HFFc6 (cell line): ENCODE data around the gene ZNF639. TPM values are rescaled to one million over a fixed set of nuclear protein-coding genes. Genes with fewer than 3 reads are reported as not detected.

Experiments
- DNase-seq: peaks from one replicate; pipeline ENCODE4 v3.0.0-alpha.2; 2018
- H3K27ac Mint-ChIP-seq: 2 replicates; pipeline ENCODE4 v1.8.0; 2020; ENCODE audit warnings: mild to moderate bottlenecking, mixed read lengths
- H3K27me3 Mint-ChIP-seq: 2 replicates; pipeline ENCODE4 v1.8.0; 2021; ENCODE audit warnings: mild to moderate bottlenecking, moderate library complexity, mixed read lengths; ENCODE audit not compliant: insufficient read depth
- H3K36me3 Mint-ChIP-seq: 2 replicates; pipeline ENCODE4 v1.8.0; 2021; ENCODE audit warnings: low read depth, mixed read lengths
- H3K4me1 Mint-ChIP-seq: 2 replicates; pipeline ENCODE4 v1.8.0; 2020; ENCODE audit warnings: low read depth, mixed read lengths
- H3K4me3 Mint-ChIP-seq: 2 replicates; pipeline ENCODE4 v1.8.0; 2020; ENCODE audit warnings: mild to moderate bottlenecking, moderate library complexity, mixed read lengths
- H3K9me3 Mint-ChIP-seq: 2 replicates; pipeline ENCODE4 v1.8.0; 2020; ENCODE audit warnings: mild to moderate bottlenecking, mixed read lengths
- CTCF ChIP-seq: fragments of 200-600 bp; sonication (generic); IDR thresholded peaks from 2 replicates; pipeline ENCODE4 v1.5.0; 2021; ENCODE audit warnings: antibody characterized with exemption, mild to moderate bottlenecking
- total RNA-seq, 6 experiments: library from RNA; stranded (reverse); fragmentation: NEBNext Ultra II Directional; extraction: Animal tissue kit (Norgen Biotek cat#: 25700); gene quantifications; 2 replicates in 1 of 6; 3 replicates in 5 of 6; pipeline ENCODE4 v1.2.3, GENCODE V29; 2021

Gene ZNF639
- total RNA-seq, 6 experiments from 2014 or later = 24.9 to 32.8 (median 29.0) TPM

GRCh38 chr3:179355996-179356395 is 33.2 kb downstream of the ZNF639 start:
- H3K27ac Mint-ChIP-seq = no peak overlapping the region
- no peak for TF ChIP-seq CTCF
- DNase-seq = no peak
- peaks cover 1% of the 10 kb centered on the region; the same call in 1 of the 2 replicates for H3K27me3 Mint-ChIP-seq
- no peak overlapping the region for H3K4me3 Mint-ChIP-seq
- H3K36me3 Mint-ChIP-seq = peaks cover 53% of the 10 kb centered on the region
- no peaks in the 10 kb centered on the region for H3K9me3 Mint-ChIP-seq
- H3K4me1 Mint-ChIP-seq = peaks cover 13% of the 10 kb centered on the region; the same call in 1 of the 2 replicates

GRCh38 chr3:179363332-179363731 is 40.5 kb downstream of the ZNF639 start:
- no peak overlapping the region for H3K27ac Mint-ChIP-seq
- no peak for TF ChIP-seq CTCF
- H3K4me3 Mint-ChIP-seq = no peak overlapping the region
- no peaks in the 10 kb centered on the region for H3K9me3 Mint-ChIP-seq
- H3K4me1 Mint-ChIP-seq = no peaks in the 10 kb centered on the region
- no peaks in the 10 kb centered on the region for H3K27me3 Mint-ChIP-seq
- peaks cover 22% of the 10 kb centered on the region for H3K36me3 Mint-ChIP-seq
- DNase-seq = no peak

- Mint-ChIP-seq H3K4me1 (no peaks in the 10 kb centered on the region), H3K27ac (no peak overlapping the region), H3K36me3 (peaks cover 21% of the 10 kb centered on the region), H3K9me3 (no peaks in the 10 kb centered on the region), H3K27me3 (0 out of 2 replicates have a peak, but pooled peaks cover 2% of the 10 kb centered on the region), H3K4me3 (no peak overlapping the region)
- TF ChIP-seq CTCF = no peak
- no peak for DNase-seq
Measured at GRCh38 chr3:179369621-179370020, 46.8 kb downstream of the ZNF639 start.

- Mint-ChIP-seq H3K36me3 (peaks cover 24% of the 10 kb centered on the region), H3K4me3 (no peak overlapping the region), H3K4me1 (no peaks in the 10 kb centered on the region), H3K27me3 (0 out of 2 replicates have a peak, but pooled peaks cover 2% of the 10 kb centered on the region), H3K9me3 (no peaks in the 10 kb centered on the region), H3K27ac (no peak overlapping the region)
- no peak for DNase-seq
- peak; percentile 22 for TF ChIP-seq CTCF
Measured at GRCh38 chr3:179373938-179374337, 51.1 kb downstream of the ZNF639 start.

GRCh38 chr3:179375091-179375999 is 52.5 kb downstream of the ZNF639 start:
- Mint-ChIP-seq H3K27me3 (0 out of 2 replicates have a peak, but pooled peaks cover 2% of the 10 kb centered on the region), H3K36me3 (peaks cover 29% of the 10 kb centered on the region), H3K4me3 (no peak overlapping the region), H3K4me1 (no peaks in the 10 kb centered on the region), H3K9me3 (no peaks in the 10 kb centered on the region), H3K27ac (no peak overlapping the region)
- no peak for DNase-seq
- TF ChIP-seq CTCF = no peak
